ENCODE results near the gene A3GALT2. TPM values are rescaled to one million over a fixed set of nuclear protein-coding genes. Genes with fewer than 3 reads are reported as not detected.
A peak's percentile ranks its signal among the peaks of the same experiment; 100 is the strongest.

The A3GALT2 gene
- total RNA-seq, 1 donor from 2014 or later, result not detected

DNA sequence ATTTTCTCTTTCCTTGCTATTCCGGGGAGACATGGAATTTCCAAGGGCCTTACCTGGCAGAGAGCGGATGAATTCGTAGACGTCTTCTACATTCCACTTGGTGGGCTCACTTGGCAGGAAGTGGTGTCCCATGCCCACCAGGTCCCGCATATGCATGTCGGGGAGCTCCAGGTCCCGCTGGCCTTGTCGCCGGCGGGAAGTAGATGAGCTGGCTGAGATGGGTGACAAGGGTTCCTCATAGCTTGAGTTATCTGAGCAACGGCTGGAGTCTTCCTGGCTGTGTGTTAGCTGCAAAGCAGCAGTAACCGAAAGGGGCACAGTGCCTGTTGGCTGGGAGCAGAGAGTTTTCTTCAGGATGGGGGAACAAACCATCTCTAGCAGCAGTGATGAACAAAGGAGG is 7.9 kb upstream of the A3GALT2 start:
- Histone ChIP-seq H3K9me3 (ENCODE audit: control insufficient read depth in 3 of 3, low read length in 3 of 3) (no peaks in the 10 kb centered on the region), H3K4me3 (ENCODE audit: low read length in 3 of 3) (no peak overlapping the region), H3K36me3 (ENCODE audit: control insufficient read depth in 3 of 3, insufficient read depth in 3 of 3, low read length in 3 of 3) (peaks cover 72 to 88% (median 84%) of the 10 kb centered on the region in 3 donors), H3K9ac (ENCODE audit: low read depth in 1 of 3, low read length in 3 of 3) (peak overlapping the region in 1 of 3 donors; percentile 8), H3K4me1 (ENCODE audit: control insufficient read depth in 3 of 3, insufficient read depth in 3 of 3, low read length in 3 of 3) (peaks cover 32 to 61% (median 45%) of the 10 kb centered on the region in 3 donors), H3K27me3 (ENCODE audit: control insufficient read depth in 3 of 3, insufficient read depth in 3 of 3, low read length in 3 of 3) (no peaks in the 10 kb centered on the region), H3K27ac (ENCODE audit: low read depth, low read length) (no peak overlapping the region)

DNA sequence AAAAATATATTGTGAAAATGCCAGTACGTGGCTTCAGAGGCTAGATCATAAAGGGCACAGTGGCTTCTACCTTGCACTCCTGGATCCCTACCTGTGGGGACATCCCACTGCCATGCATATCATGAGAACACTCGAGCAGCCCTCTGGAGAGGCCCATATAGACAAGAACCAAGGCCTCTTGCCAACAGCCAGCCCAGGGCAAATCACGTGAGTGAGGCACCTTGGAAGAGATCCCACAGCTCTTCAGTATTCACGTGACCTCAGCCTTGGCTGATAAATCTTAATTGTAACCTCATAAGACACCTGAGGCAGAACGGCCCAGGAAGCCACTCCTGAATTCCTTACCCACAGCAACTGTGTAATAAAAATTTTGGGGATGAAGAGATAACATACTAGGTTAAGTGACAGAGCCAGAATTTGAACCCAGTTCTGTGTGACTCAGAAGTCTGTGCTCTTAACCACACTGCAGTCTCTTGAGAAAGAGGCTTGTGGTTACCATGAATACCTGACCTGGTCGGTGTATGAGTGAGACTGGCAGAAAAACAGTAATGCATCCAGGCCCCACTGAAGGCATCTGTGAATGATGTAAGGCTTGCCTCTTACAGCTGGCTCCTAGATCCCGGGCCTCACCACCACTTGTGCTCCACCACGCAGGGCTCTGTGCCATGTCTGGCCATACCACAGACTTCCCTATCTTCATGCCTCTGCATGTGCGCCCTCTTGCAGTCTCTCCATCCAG is 6.9 kb upstream of the A3GALT2 start:
- Histone ChIP-seq H3K4me3 (ENCODE audit: low read length in 3 of 3) (no peak overlapping the region), H3K9ac (ENCODE audit: low read depth in 1 of 3, low read length in 3 of 3) (peak overlapping the region in 1 of 3 donors; percentile 10), H3K36me3 (ENCODE audit: control insufficient read depth in 3 of 3, insufficient read depth in 3 of 3, low read length in 3 of 3) (peaks cover 82 to 96% (median 95%) of the 10 kb centered on the region in 3 donors), H3K9me3 (ENCODE audit: control insufficient read depth in 3 of 3, low read length in 3 of 3) (no peaks in the 10 kb centered on the region), H3K27ac (ENCODE audit: low read depth, low read length) (no peak overlapping the region), H3K27me3 (ENCODE audit: control insufficient read depth in 3 of 3, insufficient read depth in 3 of 3, low read length in 3 of 3) (no peaks in the 10 kb centered on the region), H3K4me1 (ENCODE audit: control insufficient read depth in 3 of 3, insufficient read depth in 3 of 3, low read length in 3 of 3) (peaks cover 22 to 51% (median 36%) of the 10 kb centered on the region in 3 donors)

DNA sequence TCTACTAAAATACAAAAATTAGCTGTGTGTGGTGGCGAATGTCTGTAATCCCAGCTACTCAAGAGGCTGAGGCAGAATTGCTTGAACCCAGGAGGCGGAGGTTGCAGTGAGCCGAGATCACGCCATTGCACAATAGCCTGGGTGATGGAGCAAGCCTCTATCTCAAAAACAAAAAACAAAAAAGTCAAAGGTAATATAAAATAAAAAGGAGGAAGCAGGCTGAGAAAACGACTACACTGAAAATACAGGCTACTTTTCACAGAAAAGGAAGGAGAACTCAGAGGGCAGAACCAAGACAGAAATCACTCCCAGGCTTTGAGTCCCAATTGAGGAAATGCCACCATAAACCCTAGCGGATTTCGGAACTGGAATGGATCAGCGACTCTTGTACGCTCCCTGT is 5.9 kb upstream of the A3GALT2 start:
- Histone ChIP-seq H3K27me3 (ENCODE audit: control insufficient read depth in 3 of 3, insufficient read depth in 3 of 3, low read length in 3 of 3) (no peaks in the 10 kb centered on the region), H3K9ac (ENCODE audit: low read depth in 1 of 3, low read length in 3 of 3) (no peak overlapping the region), H3K9me3 (ENCODE audit: control insufficient read depth in 3 of 3, low read length in 3 of 3) (no peaks in the 10 kb centered on the region), H3K27ac (ENCODE audit: low read depth, low read length) (no peak overlapping the region), H3K36me3 (ENCODE audit: control insufficient read depth in 3 of 3, insufficient read depth in 3 of 3, low read length in 3 of 3) (peaks cover 86 to 92% (median 90%) of the 10 kb centered on the region in 3 donors), H3K4me1 (ENCODE audit: control insufficient read depth in 3 of 3, insufficient read depth in 3 of 3, low read length in 3 of 3) (peaks cover 12 to 41% (median 26%) of the 10 kb centered on the region in 3 donors), H3K4me3 (ENCODE audit: low read length in 3 of 3) (no peak overlapping the region)

DNA sequence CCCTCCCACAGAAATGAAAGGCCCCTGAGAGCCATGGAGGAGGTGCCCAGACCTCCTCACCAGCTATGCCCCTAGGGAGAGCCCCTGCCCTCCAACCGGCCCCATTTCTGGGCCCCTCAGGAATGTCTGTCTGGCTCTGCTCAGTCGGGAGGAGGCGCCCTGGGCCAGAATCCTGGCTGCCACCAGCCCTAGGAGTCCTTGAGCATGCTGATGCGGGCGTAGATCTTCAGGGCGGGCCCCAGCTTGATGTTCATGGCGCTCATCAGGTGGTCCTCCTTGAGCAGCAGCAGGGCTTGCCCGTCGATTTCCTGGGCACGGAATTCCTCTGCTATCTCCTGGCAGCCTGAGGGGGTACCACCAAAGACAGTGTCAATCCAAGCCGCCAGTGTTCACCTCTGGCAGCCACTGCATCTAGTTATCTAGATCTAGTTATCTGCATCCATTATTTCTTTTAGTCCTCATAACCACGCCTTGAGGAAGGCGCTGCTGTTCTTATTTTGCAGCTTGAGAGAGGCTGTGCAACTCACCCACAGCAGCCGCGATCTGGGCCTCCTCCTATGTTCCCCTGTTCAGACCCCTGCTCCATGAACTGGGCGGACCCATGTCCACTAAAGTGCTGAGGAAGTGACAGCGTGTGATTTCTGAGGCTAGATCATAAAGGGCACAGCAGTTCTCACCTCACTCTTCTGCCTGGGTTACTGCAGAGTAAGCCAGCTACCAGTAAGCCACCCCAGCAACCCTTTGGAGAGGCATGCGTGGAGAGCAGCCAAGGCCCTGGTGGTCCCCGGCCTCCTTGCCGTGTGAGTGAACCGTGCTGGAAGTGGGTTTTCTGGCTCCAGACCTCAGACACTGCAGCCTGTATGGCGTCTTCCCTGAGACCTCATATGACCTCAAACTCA is 4.0 kb upstream of the A3GALT2 start:
- Histone ChIP-seq H3K9ac (ENCODE audit: low read depth in 1 of 3, low read length in 3 of 3) (no peak overlapping the region), H3K27me3 (ENCODE audit: control insufficient read depth in 3 of 3, insufficient read depth in 3 of 3, low read length in 3 of 3) (no peaks in the 10 kb centered on the region), H3K36me3 (ENCODE audit: control insufficient read depth in 3 of 3, insufficient read depth in 3 of 3, low read length in 3 of 3) (peaks cover 71 to 74% (median 73%) of the 10 kb centered on the region in 3 donors), H3K9me3 (ENCODE audit: control insufficient read depth in 3 of 3, low read length in 3 of 3) (no peaks in the 10 kb centered on the region), H3K4me3 (ENCODE audit: low read length in 3 of 3) (no peak overlapping the region), H3K27ac (ENCODE audit: low read depth, low read length) (no peak overlapping the region), H3K4me1 (ENCODE audit: control insufficient read depth in 3 of 3, insufficient read depth in 3 of 3, low read length in 3 of 3) (peaks cover 7 to 31% (median 15%) of the 10 kb centered on the region in 3 donors)

DNA sequence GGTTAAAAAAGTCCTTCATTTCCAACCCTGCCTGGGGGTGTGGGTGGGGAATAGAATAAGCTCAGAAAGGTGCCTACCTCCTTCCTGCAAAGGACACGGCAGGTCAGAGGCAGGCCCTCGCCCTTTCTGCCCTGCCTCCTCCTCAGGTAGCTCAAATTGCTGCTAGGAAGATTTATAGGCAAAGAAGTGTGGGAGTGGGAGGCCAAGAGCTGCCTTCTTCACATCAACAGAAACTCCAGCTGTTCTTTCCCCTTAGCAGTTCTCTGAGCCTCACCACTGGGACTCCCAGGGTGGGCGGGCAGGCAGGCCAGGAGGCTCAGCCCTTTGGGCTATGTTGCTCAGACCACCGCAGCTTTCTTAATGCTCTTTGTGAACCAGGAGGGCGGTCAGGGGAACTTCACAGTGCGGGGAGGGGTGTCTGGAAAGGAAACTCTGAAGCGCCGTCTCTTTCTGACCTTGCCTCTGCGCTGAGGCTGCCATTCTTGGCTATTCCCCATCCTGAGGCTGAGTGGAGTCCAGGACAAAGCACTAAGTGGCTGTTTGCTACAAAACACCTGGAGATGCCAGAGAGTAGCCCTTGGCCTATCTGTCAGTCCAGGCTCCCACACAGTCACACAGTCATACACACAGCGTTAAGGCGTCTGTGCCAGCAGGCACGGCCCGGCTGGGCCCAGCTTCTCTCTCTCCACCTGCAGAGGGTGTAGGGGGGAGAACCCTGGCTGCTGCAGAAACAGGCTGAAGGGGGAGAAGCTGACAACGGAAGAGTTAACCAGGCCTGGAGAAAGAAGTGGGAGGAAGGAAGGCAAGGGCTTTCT is 3.0 kb upstream of the A3GALT2 start:
- H3K4me3 ChIP-seq (ENCODE audit: low read length in 3 of 3), result no peak overlapping the region
- no peak overlapping the region for H3K27ac ChIP-seq (ENCODE audit: low read depth, low read length)
- peaks cover 61 to 63% (median 63%) of the 10 kb centered on the region in 3 donors for H3K36me3 ChIP-seq (ENCODE audit: control insufficient read depth in 3 of 3, insufficient read depth in 3 of 3, low read length in 3 of 3)
- no peaks in the 10 kb centered on the region for H3K9me3 ChIP-seq (ENCODE audit: control insufficient read depth in 3 of 3, low read length in 3 of 3)
- H3K27me3 ChIP-seq (ENCODE audit: control insufficient read depth in 3 of 3, insufficient read depth in 3 of 3, low read length in 3 of 3), result no peaks in the 10 kb centered on the region
- peaks cover 7 to 23% (median 15%) of the 10 kb centered on the region in 3 donors for H3K4me1 ChIP-seq (ENCODE audit: control insufficient read depth in 3 of 3, insufficient read depth in 3 of 3, low read length in 3 of 3)
- no peak overlapping the region for H3K9ac ChIP-seq (ENCODE audit: low read depth in 1 of 3, low read length in 3 of 3)

DNA sequence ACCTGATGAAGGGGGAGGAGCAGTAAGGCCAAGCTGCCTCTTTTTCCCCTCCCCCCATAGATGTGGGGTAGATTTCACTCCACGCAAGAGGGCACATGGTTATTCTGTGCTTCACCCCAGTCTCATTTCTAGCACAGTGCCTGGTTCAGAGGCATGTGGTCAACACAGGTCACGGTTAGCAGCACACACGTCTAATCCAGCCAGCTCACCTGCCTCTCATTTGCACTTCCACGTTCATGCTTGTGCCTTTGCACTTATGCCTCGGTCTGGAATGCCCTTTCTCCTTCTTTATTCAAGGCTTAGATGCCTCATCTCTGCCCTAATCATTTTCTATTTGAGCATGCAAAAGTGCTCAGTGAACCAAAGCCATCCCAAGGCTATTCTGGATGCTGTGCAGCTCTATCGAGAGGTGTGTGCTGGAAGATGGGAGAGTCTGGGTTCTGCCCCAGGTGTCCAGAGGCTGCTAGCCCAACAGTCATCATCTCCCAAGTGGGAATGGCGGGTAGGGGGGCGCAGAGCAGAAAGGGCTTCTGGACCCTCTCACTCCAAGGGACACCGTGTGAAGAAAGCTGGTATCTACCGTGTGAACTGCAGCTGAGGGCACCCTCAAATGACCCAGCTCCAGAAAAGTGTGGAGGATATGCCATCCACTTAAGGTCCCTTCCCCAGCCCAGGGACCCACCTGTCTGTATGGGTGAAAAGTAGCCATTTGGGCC is 2.1 kb upstream of the A3GALT2 start:
- H3K36me3 ChIP-seq (ENCODE audit: control insufficient read depth in 3 of 3, insufficient read depth in 3 of 3, low read length in 3 of 3), result peaks cover 53 to 55% (median 55%) of the 10 kb centered on the region in 3 donors
- no peak overlapping the region for H3K4me3 ChIP-seq (ENCODE audit: low read length in 3 of 3)
- H3K27ac ChIP-seq (ENCODE audit: low read depth, low read length), result no peak overlapping the region

DNA sequence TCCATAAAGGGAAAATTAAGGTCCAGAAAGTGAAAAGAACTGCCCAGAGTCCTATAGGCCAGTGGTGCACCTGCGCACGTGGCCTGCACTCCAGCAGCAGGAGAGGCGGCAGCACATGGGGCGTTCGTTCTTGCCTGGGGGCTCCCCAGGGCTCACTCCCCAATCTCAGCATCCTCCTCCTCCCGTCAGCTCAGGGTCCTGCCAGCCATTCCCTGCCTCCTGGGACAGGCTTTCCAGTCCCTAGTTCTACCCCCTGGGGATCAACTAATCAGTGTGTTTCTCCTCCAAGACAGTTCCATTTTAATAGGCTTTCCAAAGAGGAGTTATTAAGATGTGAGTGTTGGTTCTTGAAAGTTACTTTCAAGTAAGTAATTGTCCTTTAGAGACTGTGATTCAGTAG is 1.2 kb upstream of the A3GALT2 start:
- peak overlapping the region in 1 of 3 donors; percentile 16 for H3K9ac ChIP-seq (ENCODE audit: low read depth in 1 of 3, low read length in 3 of 3)
- H3K4me1 ChIP-seq (ENCODE audit: control insufficient read depth in 3 of 3, insufficient read depth in 3 of 3, low read length in 3 of 3), result peaks cover 0 to 7% (median 4%) of the 10 kb centered on the region in 3 donors
- H3K27ac ChIP-seq (ENCODE audit: low read depth, low read length), result no peak overlapping the region
- H3K9me3 ChIP-seq (ENCODE audit: control insufficient read depth in 3 of 3, low read length in 3 of 3), result no peaks in the 10 kb centered on the region
- H3K27me3 ChIP-seq (ENCODE audit: control insufficient read depth in 3 of 3, insufficient read depth in 3 of 3, low read length in 3 of 3), result no peaks in the 10 kb centered on the region
- no peak overlapping the region for H3K4me3 ChIP-seq (ENCODE audit: low read length in 3 of 3)
- H3K36me3 ChIP-seq (ENCODE audit: control insufficient read depth in 3 of 3, insufficient read depth in 3 of 3, low read length in 3 of 3), result peaks cover 44 to 47% (median 45%) of the 10 kb centered on the region in 3 donors

More for the DNA sequence above, 2.1 kb upstream of the A3GALT2 start:
- Histone ChIP-seq H3K27me3 (ENCODE audit: control insufficient read depth in 3 of 3, insufficient read depth in 3 of 3, low read length in 3 of 3) (no peaks in the 10 kb centered on the region), H3K4me1 (ENCODE audit: control insufficient read depth in 3 of 3, insufficient read depth in 3 of 3, low read length in 3 of 3) (peaks cover 6 to 16% (median 11%) of the 10 kb centered on the region in 3 donors), H3K9ac (ENCODE audit: low read depth in 1 of 3, low read length in 3 of 3) (no peak overlapping the region), H3K9me3 (ENCODE audit: control insufficient read depth in 3 of 3, low read length in 3 of 3) (no peaks in the 10 kb centered on the region)

DNA sequence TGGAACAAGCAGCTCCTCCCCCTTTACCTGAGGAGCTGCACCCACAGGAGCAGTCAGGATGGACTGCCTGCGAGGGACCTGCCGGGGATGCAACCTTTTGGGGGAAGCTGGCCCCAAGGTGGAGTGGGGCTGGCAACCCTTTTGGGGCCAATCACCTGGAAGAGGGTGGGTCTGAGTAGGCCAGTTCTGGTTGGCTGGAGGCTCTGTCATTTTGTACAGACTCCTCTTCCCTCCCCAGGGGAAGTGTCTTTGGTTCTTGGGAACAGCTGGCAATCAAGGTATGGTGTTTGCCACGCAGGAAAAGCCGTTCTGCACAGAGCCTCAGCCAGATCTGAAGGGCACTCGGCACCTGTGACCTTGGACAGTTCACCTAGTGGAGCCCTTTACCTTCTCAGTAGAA is 280 bp upstream of the A3GALT2 start:
- no peaks in the 10 kb centered on the region for H3K9me3 ChIP-seq (ENCODE audit: control insufficient read depth in 3 of 3, low read length in 3 of 3)
- H3K9ac ChIP-seq (ENCODE audit: low read depth in 1 of 3, low read length in 3 of 3), result no peak overlapping the region
- H3K27me3 ChIP-seq (ENCODE audit: control insufficient read depth in 3 of 3, insufficient read depth in 3 of 3, low read length in 3 of 3), result no peaks in the 10 kb centered on the region
- H3K4me3 ChIP-seq (ENCODE audit: low read length in 3 of 3), result no peak overlapping the region
- peaks cover 35 to 41% (median 36%) of the 10 kb centered on the region in 3 donors for H3K36me3 ChIP-seq (ENCODE audit: control insufficient read depth in 3 of 3, insufficient read depth in 3 of 3, low read length in 3 of 3)
- peaks cover 0 to 5% (median 4%) of the 10 kb centered on the region in 3 donors for H3K4me1 ChIP-seq (ENCODE audit: control insufficient read depth in 3 of 3, insufficient read depth in 3 of 3, low read length in 3 of 3)
- H3K27ac ChIP-seq (ENCODE audit: low read depth, low read length), result no peak overlapping the region
